NB4 (cell line): ENCODE data around the gene KLF12.

Experiments used
- CTCF ChIP-seq: IDR thresholded peaks from one replicate; pipeline ENCODE4 v1.5.1; 2012; ENCODE audit warnings: low read depth, low read length
- POLR2A ChIP-seq: IDR thresholded peaks from 2 replicates; pipeline ENCODE4 v1.6.1; 2011; ENCODE audit warnings: mild to moderate bottlenecking; ENCODE audit not compliant: insufficient read length; ENCODE audit errors: extremely low read depth

- TF ChIP-seq CTCF (no peak), POLR2A (no peak)
These were observed 22.0 kb downstream of the KLF12 start for GRCh38 chr13:74111901-74112824.
